ENCODE data around the gene MBD3L4.

MBD3L4 gene

GRCh38 chr19:7010722-7011593 is 29.0 kb downstream of the MBD3L4 start:
- in situ Hi-C loops (cut with MboI; ENCODE audit: low sequenced_read_pairs, unreplicated experiment), result no loop called here
- DNase-seq (ENCODE audit: low spot score), result peak; percentile 52
- TF ChIP-seq CTCF (IDR thresholded peaks at IDR 0.05; ENCODE audit: borderline replicate concordance, control extremely low read depth, extremely low read depth, insufficient read depth, missing control alignments), result no peak

GRCh38 chr19:7007859-7008258 is 32.1 kb downstream of the MBD3L4 start:
- in situ Hi-C loops (cut with MboI; ENCODE audit: low sequenced_read_pairs, unreplicated experiment), result loop anchor here (10.0 kb wide), 1 partner anchor 77 kb away; no protein-coding TSS in a partner anchor
- no peak for DNase-seq (ENCODE audit: low spot score)
- TF ChIP-seq CTCF (IDR thresholded peaks at IDR 0.05; ENCODE audit: borderline replicate concordance, control extremely low read depth, extremely low read depth, insufficient read depth, missing control alignments), result no peak

GRCh38 chr19:7006135-7006704 is 33.8 kb downstream of the MBD3L4 start:
- in situ Hi-C loops (cut with MboI; ENCODE audit: low sequenced_read_pairs, unreplicated experiment), result loop anchor here (10.0 kb wide), 1 partner anchor 79 kb away; no protein-coding TSS in a partner anchor
- no peak for DNase-seq (ENCODE audit: low spot score)
- TF ChIP-seq CTCF (IDR thresholded peaks at IDR 0.05; ENCODE audit: borderline replicate concordance, control extremely low read depth, extremely low read depth, insufficient read depth, missing control alignments), result no peak

- TF ChIP-seq CTCF (IDR thresholded peaks at IDR 0.05; ENCODE audit: borderline replicate concordance, control extremely low read depth, extremely low read depth, insufficient read depth, missing control alignments), result peak; percentile 42
- peak; percentile 38 for DNase-seq (ENCODE audit: low spot score)
- in situ Hi-C loops (cut with MboI; ENCODE audit: low sequenced_read_pairs, unreplicated experiment), result loop anchor here (10.0 kb wide), 1 partner anchor 80 kb away; no protein-coding TSS in a partner anchor
Observed at GRCh38 chr19:7004313-7004931, 35.6 kb downstream of the MBD3L4 start.

- in situ Hi-C loops (cut with MboI; ENCODE audit: low sequenced_read_pairs, unreplicated experiment), result loop anchor here (10.0 kb wide), 1 partner anchor 84 kb away; no protein-coding TSS in a partner anchor
- no peak for TF ChIP-seq CTCF (IDR thresholded peaks at IDR 0.05; ENCODE audit: borderline replicate concordance, control extremely low read depth, extremely low read depth, insufficient read depth, missing control alignments)
- no peak for DNase-seq (ENCODE audit: low spot score)
Observed at GRCh38 chr19:7000816-7001215, 39.2 kb downstream of the MBD3L4 start.

- no peak for TF ChIP-seq CTCF (IDR thresholded peaks at IDR 0.05; ENCODE audit: borderline replicate concordance, control extremely low read depth, extremely low read depth, insufficient read depth, missing control alignments)
- DNase-seq (ENCODE audit: low spot score), result no peak
- in situ Hi-C loops (cut with MboI; ENCODE audit: low sequenced_read_pairs, unreplicated experiment), result loop anchor here (10.0 kb wide), 1 partner anchor 84 kb away; no protein-coding TSS in a partner anchor
Observed at GRCh38 chr19:7000333-7000732, 39.6 kb downstream of the MBD3L4 start.

Data from GM13976 (cell line).